Esophagus squamous epithelium (tissue), 4 donors: ENCODE data around the gene TTC39B.

Source experiments
- POLR2A ChIP-seq, 4 donors: fragments of 450-650 bp; IDR thresholded peaks; one replicate each; pipeline ENCODE4 v1.6.1; 2017; ENCODE audit warnings: antibody characterized with exemption in 4 of 4, mild to moderate bottlenecking in 4 of 4, moderate library complexity in 3 of 4
- TF ChIP-seq, protein P1 (sequence below), 6 experiments: fragments of 450-650 bp in 4 of 6; fragments of 200-600 bp in 2 of 6; sonication (generic) in 2 of 6; IDR thresholded peaks; one replicate each; pipeline ENCODE4 v1.5.1; 2016 to 2019; ENCODE audit warnings: antibody characterized with exemption in 6 of 6, mild to moderate bottlenecking in 4 of 6, moderate library complexity in 4 of 6

DNA sequence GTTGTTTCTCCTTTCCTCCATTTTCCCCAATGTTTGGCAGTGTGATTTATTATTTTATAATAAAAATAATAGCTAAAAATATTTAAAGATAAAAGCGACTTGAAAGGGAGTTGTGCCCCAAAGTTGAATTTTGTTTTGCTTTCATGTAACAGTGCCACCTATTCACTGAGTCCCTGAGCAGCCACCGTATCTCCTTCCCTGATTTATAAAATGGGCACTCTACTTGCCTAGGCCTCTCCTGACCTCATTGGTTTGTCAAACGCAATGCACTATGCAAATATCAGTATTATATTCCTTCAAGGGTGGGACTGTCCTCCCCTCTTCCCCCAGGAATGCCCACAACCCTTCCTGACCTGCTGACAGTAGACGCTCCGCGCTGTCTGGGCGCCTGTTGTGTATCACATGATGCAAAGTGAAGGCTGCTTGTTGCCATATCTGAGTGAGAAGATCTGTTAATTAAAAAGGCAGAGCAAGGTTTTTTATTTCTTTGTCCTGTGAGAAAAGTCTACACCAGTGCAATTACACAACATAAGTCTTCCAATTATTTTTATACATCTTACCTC is 81.4 kb downstream of the TTC39B start:
- TF ChIP-seq POLR2A (IDR thresholded peaks at IDR 0.05) = no peak
- TF ChIP-seq, protein P1, sequence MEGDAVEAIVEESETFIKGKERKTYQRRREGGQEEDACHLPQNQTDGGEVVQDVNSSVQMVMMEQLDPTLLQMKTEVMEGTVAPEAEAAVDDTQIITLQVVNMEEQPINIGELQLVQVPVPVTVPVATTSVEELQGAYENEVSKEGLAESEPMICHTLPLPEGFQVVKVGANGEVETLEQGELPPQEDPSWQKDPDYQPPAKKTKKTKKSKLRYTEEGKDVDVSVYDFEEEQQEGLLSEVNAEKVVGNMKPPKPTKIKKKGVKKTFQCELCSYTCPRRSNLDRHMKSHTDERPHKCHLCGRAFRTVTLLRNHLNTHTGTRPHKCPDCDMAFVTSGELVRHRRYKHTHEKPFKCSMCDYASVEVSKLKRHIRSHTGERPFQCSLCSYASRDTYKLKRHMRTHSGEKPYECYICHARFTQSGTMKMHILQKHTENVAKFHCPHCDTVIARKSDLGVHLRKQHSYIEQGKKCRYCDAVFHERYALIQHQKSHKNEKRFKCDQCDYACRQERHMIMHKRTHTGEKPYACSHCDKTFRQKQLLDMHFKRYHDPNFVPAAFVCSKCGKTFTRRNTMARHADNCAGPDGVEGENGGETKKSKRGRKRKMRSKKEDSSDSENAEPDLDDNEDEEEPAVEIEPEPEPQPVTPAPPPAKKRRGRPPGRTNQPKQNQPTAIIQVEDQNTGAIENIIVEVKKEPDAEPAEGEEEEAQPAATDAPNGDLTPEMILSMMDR (IDR thresholded peaks at IDR 0.05) = no peak
